Measurements from ENCODE around the gene CIPC. TPM values are rescaled to one million over a fixed set of nuclear protein-coding genes. Genes with fewer than 3 reads are reported as not detected.

CIPC gene
- 10.4 and 12.9 TPM in 2 replicates for total RNA-seq (2014; rRNA removed; shearing (Covaris generic))
- 12.0 and 12.9 TPM in 2 replicates for polyA plus RNA-seq (2015; cell fraction: cytosol; rRNA removed)
- polyA plus RNA-seq (2015; cell fraction: nucleus; rRNA removed) = 15.0 and 15.8 TPM in 2 replicates

DNA sequence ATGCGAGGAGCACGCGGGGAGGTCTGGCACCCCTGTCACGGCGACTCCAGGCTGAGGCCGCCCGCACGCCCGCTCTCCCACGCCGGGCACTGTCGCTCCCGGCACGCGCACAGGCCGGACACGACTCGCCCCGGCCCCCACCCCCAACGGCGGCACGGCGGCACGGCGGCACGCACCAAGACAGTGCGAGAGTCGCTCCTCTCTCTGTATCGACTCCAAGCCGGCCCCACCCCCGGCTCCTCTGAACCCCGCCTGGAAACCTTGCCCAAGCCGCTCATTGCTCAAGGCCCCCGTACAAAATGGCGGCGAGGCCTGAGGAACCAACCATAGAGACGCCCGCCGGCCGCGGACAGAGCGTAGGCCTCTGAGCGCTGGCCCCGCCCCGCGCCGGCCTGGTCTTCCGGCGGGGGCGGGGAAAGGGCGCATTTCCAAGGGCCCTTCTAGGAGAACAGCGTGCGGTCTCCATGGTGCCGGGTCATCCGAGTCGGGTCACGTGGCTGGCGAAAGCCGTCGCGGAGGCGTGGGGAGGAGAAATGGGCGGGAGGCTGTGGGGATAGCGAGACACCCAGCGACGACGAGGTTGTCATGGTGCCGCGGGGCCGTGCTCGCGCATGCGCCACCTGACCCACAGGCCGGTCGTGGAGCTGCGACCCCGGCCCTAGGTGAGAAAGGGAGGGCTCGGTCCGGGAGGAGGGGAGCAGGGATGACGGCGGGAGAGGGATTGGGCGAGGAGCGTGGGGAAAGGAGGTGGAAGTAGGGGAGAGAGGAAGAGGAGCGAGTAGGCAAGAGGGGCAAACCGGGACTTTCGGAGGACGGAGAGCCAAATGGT is at the start of gene CIPC:
TSS of gene CIPC (plus strand) at position 559 of the 829 bp plus-strand sequence. CDS start 7,451 bp downstream, outside the sequence.
- peak; percentile 98 for DNase-seq (ENCODE audit: low read depth)

DNA sequence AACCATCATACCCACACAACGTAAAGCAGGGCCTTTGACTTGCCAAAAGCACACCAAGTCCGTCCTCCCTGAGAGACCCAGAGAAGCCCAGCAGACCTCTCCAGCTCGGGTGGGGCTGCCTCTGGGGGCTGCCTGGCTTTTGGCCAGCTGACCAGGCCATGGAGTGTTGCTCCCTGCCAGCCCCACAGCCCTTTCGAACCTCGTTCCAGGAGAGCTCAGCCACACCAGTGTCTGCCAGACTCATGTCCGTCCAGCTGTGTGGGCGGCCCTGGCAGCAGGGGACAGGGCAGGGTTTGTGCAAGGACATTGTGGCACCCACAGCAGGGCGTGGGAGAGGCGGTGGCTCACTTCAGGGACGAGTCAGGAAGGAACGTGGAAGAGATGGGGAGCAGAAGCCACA is 46.9 kb upstream of the CIPC start:
- DNase-seq (ENCODE audit: low read depth) = no peak

DNA sequence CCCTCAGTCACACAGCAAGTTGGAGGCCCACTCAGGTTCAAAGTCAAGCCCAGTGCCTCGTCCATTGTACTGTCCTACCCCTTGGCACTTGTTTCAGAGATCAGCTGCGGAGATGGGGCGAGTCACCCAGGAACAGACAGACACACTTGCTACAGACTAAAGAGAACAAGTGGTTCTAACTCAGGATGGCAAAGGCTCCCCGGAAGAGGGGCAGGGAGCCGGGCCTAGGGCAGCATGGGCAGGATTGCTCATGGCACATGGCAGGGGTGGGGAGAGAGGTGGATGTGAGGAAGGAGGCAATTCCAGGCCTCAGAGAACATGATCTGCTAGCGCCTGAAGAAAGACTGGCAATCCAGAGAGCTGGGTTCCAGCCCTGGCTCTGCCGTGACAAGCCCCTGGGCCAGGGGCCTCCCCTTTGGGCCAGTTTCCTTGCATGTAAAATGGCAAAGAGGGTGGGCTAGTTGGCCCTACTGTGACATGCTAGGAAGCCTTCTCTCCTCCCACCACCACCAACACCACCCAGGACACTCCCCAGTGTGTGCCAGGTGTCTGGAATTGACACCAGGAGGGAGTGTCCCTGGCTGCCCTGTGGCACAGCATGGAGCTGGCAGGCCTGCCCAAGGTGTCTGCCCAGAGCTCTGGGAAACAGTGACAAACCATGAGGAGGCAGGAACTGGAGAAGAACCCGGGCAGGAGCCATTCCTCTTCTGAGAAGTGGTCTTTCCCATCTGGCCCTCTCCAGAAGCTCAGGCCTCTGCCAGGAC is 45.6 kb upstream of the CIPC start:
- DNase-seq (ENCODE audit: low read depth) = no peak

DNA sequence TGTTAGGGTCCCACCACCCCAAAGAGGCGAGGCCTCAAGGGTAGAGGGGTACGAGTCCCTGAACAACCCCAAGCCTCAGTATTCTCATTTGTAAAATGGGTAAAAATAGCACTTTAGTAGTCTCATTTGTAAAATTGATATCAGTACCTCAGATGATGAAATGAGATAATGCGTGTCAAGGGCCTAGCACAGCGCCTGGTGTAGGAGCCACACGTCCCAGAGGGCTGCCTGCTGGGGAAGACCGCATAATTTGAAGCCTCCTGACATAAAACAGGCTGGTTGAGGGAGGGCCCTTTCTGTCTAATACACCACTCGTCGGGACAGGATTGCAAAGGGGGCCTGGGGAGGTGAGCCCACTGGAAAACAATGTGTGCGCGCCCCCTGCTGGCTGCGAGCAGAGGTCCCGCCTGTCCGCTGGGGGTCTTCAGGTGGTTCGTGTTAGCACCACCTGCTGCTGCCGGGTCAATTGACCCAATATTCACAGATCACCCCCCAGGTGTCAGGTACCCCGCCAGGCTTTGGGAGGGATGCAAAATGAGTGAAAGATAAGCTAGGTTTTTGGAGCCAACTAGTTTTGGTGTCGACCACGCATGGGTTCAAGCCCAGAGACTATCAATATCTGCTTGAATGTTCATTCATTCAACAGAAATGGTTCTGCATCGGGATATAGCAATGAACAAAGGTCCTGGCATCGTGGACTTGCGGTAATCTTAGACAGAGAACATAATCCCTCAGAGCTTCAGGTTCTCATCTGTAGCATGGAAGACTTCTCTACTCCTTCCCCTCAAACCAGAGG is 44.8 kb upstream of the CIPC start:
- DNase-seq (ENCODE audit: low read depth) = peak; percentile 75

DNA sequence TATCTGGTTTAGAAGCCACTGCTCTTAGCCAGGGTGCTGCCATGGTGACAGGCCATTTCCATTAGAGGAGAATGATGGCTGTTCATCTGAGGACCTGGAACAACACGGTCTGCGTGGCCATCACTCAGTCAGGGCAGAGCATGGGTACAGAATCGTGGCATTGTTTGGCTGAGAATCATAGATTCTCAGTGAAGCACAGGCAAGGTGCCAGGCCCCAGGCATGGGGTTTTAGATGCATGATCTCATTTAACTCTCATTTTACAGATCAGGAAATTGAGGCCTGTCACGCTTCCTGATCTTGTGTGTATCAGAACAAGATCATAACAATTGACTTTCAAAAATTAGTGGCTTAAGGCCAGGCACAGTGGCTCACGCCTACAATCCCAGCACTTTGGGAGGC is 42.8 kb upstream of the CIPC start:
- DNase-seq (ENCODE audit: low read depth) = no peak

- DNase-seq (ENCODE audit: low read depth) = no peak
Observed at GRCh38 chr14:77055981-77056380, 42.1 kb upstream of the CIPC start.

- DNase-seq (ENCODE audit: low read depth) = no peak
Observed at GRCh38 chr14:77058117-77058516, 39.9 kb upstream of the CIPC start.

- DNase-seq (ENCODE audit: low read depth) = no peak
Observed at GRCh38 chr14:77058785-77059184, 39.3 kb upstream of the CIPC start.

DNA sequence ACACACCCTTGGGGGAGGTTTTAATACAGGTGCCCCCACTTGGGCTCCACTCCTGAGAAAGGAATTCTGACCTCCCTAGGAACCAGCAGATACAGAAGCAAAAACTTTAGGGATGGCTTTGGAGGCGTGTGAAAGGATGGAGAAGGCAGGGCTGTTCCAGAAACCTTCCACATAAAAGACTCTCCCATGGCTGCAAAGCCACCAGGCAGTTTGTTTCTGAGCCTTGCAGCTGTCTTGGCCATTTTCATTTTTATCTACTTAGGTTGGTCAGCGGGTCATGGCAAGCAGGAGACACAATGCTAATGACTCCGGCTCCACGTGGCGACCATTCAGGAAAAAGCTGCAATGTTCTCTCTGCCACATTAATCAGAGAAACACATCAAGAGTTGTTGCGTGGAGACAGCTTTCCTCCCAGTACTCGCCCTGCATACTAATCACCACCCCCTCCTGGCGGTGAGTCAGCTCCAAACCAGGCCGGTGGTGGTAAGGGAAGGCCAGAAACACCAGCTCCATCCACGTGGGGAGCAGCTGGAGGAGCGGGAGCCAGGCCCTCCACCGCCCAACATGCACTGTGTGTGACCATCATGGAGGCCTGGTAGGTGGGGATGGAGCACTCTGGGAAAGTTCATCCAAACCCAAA is 38.7 kb upstream of the CIPC start:
- DNase-seq (ENCODE audit: low read depth) = peak; percentile 92

DNA sequence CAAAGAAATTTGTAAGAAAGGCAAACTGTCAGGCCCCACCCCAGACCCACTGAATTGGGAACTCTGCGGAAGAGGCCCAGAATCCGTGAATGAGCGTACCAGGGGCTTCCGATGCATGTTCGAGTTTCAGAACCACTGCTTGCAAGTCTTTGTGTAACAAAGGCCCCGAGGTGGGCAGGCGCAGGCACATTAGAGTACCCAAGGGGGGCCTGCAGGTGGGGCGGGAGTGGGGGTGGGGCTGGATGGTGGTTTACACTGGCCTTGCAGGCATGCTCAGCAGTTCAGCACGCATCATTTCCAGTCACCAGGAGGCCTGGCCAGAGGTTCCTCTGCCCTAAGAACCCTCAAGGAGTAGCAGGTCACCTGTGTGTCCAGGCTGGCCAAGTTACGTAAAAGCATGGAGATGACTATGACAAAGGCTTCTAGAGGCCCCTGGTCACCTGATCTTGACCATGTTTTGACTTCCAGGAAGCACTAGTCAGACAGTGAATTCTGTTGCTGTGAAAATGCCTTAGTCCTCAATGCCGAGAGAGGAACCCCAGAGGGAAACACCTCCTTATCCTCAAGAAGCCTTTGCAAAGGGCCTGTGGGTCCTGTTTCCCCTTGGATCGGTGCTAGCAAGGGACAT is 36.3 kb upstream of the CIPC start:
- no peak for DNase-seq (ENCODE audit: low read depth)

- no peak for DNase-seq (ENCODE audit: low read depth)
Observed at GRCh38 chr14:77062261-77062660, 35.8 kb upstream of the CIPC start.

- DNase-seq (ENCODE audit: low read depth) = no peak
Observed at GRCh38 chr14:77063571-77064171, 34.4 kb upstream of the CIPC start.

GRCh38 chr14:77064521-77065178 is 33.4 kb upstream of the CIPC start:
- DNase-seq (ENCODE audit: low read depth) = no peak

GRCh38 chr14:77065851-77066577 is 32.0 kb upstream of the CIPC start:
- DNase-seq (ENCODE audit: low read depth) = no peak

DNA sequence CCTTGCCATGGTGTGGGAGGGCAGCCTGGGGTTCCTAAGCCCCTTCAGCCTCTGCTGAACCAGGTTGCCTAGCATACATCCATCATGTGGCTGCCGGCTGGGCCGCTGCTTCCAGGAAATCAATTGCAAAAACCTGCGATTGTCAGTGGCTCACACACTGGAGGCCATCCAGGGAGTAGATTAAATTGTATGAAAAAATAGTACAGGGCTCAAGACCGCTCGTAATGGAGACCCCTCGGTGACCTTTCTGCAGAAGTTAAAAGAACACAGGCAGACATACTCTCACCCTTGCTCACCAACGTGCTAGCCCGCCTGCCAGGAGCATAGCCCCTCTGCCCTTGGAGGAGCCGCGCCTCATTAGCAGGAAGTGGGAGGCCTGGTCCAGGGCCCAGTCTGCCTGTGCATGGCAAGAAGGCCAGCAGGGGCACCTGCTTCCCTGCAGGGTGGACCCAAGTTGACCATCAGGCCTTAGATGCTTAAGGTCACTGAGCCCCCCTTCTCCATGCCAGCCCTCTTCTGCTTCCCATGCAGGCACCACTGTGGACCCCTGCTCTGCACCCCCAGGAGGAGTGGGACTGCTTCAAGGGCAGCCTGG is 31.4 kb upstream of the CIPC start:
- DNase-seq (ENCODE audit: low read depth) = no peak

DNA sequence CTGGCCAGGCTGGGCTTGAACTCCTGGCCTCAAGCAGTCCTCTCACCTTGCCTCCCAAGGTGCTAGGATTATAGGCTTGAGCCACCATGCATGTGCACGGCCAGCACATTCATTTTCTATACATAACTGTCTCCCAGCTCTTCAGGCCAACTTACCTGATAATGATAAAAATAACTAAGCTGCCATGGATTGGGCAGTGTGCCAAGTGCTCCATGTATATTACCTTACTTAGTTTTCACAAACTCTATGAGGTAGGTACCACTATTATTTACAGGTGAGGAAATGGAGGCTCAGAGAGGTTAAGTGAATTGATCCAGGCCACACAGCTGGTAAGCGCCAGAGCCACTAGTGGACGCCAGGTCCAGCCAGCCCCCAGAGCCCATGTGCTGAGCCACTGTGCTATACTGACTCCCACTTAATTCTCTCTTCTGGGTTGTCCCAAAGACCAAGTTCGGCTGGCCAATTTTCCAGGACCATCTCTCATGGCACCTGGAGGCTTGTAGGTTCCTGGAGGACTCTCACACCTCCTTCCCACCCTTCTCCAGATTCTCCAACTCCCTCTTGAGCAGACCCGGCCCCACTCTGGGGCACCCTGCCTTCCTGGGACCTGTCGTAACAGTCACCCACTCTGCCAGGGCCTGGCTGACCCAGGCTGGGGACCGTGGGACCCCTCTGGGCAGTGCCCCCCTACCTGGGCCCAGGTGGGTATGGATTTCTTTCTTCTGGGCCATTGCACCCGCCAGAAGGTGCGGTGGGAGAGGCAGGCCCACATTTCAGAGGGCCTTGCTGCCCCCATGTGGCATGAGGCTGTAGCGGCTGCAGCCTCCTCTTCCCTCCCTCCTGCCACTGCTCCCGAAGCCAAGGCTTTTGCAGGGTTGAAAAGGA is 30.2 kb upstream of the CIPC start:
- peak; percentile 71 for DNase-seq (ENCODE audit: low read depth)

DNA sequence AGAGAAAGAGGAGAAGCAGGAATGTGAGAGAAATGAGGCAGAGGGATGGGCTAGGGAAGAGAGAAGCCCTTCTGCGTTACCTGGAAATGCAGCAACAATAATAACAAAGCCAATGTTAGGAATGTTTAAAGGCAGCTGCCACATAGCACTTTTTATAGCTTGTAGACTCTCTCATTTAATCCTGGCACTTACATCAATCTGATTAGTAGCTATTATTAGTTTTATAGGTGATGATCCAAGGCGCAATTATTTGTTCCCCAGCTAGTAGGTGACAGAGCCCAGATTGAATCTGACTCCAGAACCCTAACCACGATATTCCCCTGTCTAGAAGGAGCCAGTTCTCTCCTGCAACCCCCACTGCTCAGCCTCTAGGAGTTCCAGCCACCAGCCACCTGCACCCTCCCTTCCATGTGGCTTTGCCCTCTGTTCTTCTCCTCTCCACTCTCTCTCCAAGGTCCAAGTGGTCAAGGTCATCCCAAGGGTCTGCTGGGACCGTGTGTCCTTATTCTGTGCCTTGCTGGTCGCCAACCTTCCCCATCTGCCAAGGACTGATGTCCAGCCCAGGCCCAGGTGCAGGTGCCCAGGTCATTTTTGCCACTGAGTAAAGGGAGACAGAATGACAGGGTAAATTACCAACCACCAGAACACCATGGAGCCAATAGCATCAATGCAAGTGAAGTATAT is 29.4 kb upstream of the CIPC start:
- no peak for DNase-seq (ENCODE audit: low read depth)
